ENCODE data around the gene ZFR.
"Not testable (repeated sequence)": the region's sequence is repeated elsewhere in the genome, so short reads cannot be mapped to it uniquely, and the experiment has no call there.

Gene ZFR

GRCh38 chr5:32406650-32407049, 37.9 kb downstream of the ZFR start:
- no peak for DNase-seq (ENCODE audit: low read depth)

- DNase-seq (ENCODE audit: low read depth): no peak
These were observed 39.0 kb downstream of the ZFR start for GRCh38 chr5:32405507-32405906.

DNA sequence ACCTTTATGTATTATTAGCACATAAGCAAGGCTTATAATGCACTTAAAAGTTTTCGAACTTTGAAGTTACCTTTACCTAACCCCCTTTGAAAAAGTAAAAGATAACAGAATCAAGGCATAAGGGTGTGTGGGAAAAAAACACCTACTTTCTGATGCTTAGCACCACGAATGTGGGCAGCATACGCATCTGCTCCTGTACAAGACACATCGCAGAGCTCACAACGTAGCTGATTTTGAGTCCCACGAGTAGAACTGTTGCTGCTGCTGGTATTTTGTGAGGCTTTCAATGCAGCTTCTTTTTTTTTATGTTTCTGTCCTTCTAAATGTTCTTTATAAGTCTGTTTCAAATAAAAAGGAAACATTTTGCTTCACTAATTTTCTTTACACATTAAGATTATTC, 40.8 kb downstream of the ZFR start:
- DNase-seq (ENCODE audit: low read depth): no peak

GRCh38 chr5:32400401-32400800, 44.1 kb downstream of the ZFR start:
- DNase-seq (ENCODE audit: low read depth): no peak

DNA sequence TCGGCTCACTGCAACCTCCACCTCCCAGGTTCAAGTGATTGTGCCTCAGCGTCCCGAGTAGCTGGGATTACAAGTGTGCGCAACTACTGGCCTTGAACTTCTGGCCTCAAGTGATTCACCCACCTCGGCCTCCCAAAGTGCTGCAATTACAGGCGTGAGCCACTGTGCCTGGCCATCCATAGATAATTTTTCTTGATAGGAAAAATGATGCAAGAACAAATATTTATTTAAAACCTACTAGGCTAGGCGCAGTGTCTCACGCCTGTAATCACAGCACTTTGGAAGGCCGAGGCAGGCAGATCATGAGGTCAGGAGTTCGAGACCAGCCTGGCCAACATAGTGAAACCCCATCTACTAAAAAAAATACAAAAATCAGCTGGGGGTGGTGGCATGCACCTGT, 45.8 kb downstream of the ZFR start:
- DNase-seq (ENCODE audit: low read depth): not testable (repeated sequence)

DNA sequence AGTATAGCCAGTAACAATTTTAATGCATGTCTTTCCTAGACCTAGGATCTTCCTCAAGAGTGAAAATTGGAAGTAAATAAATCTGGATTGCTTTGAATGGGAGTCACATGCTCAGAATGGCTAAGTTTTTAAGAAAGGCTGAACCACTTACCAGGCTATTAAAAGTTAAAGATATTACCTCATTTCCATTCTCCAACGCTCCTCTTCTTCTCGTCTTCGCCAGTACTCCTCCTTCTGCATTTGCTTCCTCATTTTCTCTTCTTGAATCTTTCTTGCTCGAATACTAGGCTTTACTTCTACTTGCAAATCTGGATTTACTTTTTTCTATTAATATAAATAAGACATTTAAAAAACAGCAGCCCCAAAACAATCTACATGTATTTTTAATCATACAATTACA, 49.6 kb downstream of the ZFR start:
- DNase-seq (ENCODE audit: low read depth): no peak

GRCh38 chr5:32392039-32392438, 52.5 kb downstream of the ZFR start:
- DNase-seq (ENCODE audit: low read depth): no peak

GRCh38 chr5:32390819-32391591, 53.5 kb downstream of the ZFR start:
- no peak for DNase-seq (ENCODE audit: low read depth)

DNA sequence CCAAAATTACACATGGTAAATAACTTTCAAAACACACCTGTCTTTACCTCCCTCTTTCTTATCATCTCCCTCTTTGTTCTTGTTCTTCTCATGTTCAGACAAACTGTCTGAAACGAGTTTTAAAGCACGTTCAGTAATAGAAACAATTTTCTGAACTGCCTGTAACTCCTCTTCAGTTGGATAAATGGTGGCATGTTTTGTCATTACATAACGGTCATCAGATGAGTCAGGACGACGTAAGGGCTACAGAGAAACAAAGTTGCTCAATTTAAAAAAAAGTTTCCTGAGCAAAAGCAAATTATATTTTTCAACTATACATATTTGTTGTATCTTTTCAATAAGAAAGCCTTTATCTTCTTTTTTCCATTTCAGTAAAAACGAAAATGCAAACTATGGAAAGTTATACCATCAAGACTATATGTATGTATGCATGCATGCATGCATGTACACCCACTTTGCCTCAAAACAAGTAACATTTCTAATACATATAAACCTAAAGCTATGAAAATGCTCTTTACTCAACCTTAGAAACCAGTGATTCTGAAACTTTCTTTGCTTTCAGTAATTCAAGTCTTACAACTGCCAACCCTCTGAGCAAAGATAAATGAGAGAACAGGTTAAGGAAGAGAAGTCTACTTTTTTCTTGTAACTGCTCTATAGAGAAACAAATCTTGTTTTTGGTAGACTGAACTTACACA, 56.0 kb downstream of the ZFR start:
- DNase-seq (ENCODE audit: low read depth): no peak

DNA sequence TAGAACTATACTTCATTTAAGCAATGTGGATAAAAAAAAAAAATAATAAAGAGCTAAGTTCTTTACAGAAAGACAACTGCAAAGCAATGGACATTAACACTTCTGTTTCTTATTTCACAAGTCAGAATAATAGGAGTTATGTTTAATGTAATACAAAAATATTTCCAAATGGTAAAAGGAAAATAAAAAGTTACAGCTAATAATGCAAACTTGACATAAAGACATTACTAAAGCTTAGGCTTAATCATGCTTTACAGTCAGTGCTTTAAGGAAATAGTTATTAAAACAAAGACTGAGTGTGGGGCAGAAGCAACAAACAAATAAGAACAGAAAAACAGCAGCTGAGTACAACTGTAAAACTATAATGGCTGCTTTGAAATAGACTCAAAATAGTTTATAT, 56.7 kb downstream of the ZFR start:
- no peak for DNase-seq (ENCODE audit: low read depth)

- DNase-seq (ENCODE audit: low read depth): no peak
These were observed 57.3 kb downstream of the ZFR start for GRCh38 chr5:32387211-32387610.

DNA sequence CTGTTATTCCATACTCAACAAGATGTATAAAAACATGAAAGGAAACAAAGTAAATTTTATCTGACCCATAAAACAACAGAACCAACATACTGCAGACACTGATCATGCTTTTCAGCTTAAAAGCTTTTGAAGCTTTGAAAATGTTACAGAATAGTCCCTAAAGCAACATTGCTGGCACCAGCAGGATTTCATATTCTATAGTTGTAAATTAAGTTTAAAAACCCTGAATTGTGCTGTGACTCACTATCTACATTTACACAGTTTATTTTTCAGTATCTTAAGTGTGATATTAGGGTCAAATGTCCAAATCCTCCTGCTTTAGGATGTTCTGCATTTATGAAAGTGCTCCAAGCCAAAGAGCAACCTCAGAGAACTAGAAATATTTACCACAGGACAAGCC, 59.9 kb downstream of the ZFR start:
- no peak for DNase-seq (ENCODE audit: low read depth)

- no peak for DNase-seq (ENCODE audit: low read depth)
These were observed 61.0 kb downstream of the ZFR start for GRCh38 chr5:32383586-32383985.

DNA sequence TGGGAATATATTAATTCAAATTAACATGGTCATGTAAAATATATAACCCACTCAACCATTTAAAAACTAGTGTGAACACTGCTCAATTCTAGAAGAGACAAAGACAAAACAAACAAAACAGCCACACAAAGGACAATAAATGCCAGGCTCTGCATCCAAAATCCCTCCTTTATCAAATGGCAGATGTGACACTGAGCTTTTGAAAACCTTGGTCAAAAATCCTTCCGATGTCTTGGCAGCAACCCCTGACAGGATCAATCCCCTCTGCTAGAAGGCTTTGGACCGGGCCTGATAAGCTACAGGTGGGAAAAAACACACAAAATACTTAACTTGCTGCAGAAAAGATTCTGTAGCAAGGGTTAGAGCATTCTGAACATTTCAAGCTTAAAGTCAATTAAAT, 61.5 kb downstream of the ZFR start:
- no peak for DNase-seq (ENCODE audit: low read depth)

GRCh38 chr5:32379421-32379820, 65.1 kb downstream of the ZFR start:
- DNase-seq (ENCODE audit: low read depth): no peak

- DNase-seq (ENCODE audit: low read depth): no peak
These were observed 65.6 kb downstream of the ZFR start for GRCh38 chr5:32378966-32379365.

DNA sequence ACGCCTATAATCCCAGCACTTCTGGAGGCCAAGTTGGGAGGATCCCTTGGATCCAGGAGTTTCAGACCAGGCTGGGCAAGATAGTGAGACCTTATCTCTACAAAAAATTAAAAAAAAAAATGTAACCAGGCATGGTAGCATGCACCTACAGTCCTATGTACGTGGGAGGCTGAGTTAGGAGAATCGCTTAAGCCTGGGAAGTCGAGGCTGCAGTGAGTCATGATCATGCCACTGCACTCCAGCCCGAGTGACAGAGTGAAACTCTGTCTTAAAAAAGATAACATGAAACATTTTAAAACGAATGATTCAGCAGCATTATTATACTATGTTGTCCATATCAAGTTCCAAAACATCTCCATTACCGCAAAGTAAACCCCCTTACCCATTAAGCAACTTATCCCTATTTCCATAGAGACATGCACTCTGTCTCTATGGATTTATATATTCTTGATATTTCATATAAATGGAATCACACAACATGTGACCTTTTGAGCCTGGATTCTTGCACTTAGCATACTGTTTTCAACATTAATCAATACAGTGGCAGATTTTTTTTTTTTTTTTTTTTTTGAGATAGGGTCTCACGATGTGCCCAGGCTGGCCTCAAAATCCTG, 74.9 kb downstream of the ZFR start:
- DNase-seq (ENCODE audit: low read depth): no peak

DNA sequence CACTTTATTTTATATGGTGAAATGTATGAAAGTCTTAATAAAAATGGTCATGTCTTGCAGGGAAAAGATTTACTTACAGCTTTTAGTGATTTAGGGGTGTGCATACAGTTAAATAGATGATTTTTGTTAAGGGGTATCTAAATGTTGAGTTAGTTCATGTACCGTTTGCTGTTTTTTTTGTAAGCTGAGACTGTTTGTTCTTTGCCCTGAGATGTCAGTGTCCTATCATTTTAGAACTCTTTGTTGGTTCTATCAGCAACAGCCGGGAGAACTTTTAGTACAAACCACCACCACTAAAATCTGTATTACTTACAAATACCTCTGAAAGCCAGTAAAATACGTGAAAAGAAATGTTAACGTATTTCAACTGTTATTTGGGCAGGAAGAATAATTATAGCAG, 75.5 kb downstream of the ZFR start:
- no peak for DNase-seq (ENCODE audit: low read depth)

DNA sequence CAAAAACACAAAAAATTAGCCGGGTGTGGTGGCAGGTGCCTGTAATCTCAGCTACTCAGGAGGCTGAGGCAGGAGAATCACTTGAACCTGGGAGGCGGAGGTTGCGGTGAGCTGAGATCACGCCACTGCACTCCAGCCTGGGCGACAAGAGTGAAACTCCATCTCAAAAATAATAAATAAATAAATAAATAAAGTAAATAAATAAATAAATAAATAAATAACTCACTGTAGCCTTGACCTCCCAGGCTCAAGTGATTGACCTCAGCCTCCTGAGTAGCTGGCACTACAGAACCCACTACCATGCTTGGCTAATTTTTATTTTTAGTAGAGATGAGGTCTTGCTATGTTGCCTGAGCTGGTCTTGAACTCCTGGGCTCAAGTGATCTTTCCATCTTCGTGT, 77.3 kb downstream of the ZFR start:
- not testable (repeated sequence) for DNase-seq (ENCODE audit: low read depth)

GRCh38 chr5:32365623-32366022, 78.9 kb downstream of the ZFR start:
- no peak for DNase-seq (ENCODE audit: low read depth)

DNA sequence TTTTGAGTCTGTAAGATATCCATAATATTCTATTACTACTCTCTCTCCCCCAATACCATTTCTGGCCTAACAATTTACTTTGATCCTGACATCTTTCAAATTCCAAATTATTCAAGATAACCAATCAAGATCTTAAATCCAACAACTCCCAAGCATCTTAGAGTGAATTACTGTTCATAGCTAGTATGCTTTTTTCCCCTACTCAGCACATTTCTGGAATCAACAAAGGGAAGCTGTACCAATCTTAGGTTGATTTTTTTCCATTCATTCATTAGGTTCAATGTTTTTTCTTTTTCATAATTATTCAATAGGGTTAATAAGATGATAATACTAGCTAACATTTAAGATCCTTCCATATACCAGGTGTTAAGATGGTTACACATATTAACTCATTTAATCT, 81.5 kb downstream of the ZFR start:
- no peak for DNase-seq (ENCODE audit: low read depth)

- DNase-seq (ENCODE audit: low read depth): no peak
These were observed 82.0 kb downstream of the ZFR start for GRCh38 chr5:32362527-32362926.

DNA sequence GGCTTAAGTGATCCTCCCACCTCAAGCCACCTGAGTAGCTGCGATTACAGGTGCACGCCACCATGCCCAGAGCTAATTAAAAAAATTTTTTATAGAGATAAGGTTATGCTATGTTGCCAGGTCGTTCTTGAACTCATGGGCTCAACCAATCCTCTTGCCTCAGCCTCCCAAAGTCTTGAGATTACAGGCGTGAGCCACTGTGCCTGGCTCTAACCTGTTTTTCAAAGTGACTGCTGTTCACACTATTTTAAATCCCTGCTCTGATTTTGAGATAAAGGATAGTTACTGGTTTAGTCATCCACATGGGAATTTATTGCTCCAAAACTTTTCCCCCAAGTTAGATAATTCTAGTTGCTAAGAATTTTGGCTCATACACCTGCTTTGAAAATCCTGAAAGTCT, 83.6 kb downstream of the ZFR start:
- no peak for DNase-seq (ENCODE audit: low read depth)

All from T-helper 22 cell (primary cell).